OCI-LY3 (cell line): ENCODE data around the gene TIMM10.

Source experiments
- H2AFZ ChIP-seq: fragments of 200-600, 300-600 bp; shearing (Covaris generic); 2 replicates; pipeline ENCODE4 v1.6.0; 2014; ENCODE audit warnings: antibody characterized with exemption, low read depth, low read length
- H3K27ac ChIP-seq: fragments of 200-600, 300-600 bp; sonication (generic); 2 replicates; pipeline ENCODE4 v1.5.1; 2014; ENCODE audit warnings: mild to moderate bottlenecking, low read length, moderate library complexity, mixed read lengths
- H3K27me3 ChIP-seq: fragments of 200-600, 300-600 bp; sonication (generic); 2 replicates; pipeline ENCODE4 v1.6.1; 2014; ENCODE audit warnings: low read depth, low read length, mixed read lengths
- H3K36me3 ChIP-seq: fragments of 200-600, 300-600 bp; sonication (generic); replicated peaks from 2 replicates; pipeline ENCODE3; 2014; ENCODE audit warnings: low read depth, low read length, mixed read lengths
- H3K4me1 ChIP-seq: fragments of 300-600, 200-600 bp; sonication (generic); 2 replicates; pipeline ENCODE4 v1.6.1; 2014; ENCODE audit warnings: low read length, mixed read lengths
- H3K4me2 ChIP-seq: fragments of 200-600, 300-600 bp; sonication (generic); 2 replicates; pipeline ENCODE4 v1.6.1; 2014; ENCODE audit warnings: low read length, mixed read lengths
- H3K4me3 ChIP-seq: fragments of 300-600, 200-600 bp; sonication (generic); 2 replicates; pipeline ENCODE4 v1.5.1; 2014; ENCODE audit warnings: antibody characterized with exemption, mild to moderate bottlenecking, low read length, moderate library complexity
- H3K79me2 ChIP-seq: fragments of 300-600, 200-600 bp; shearing (Covaris generic); 2 replicates; pipeline ENCODE4 v1.6.1; 2014; ENCODE audit warnings: mild to moderate bottlenecking, low read length, mixed read lengths
- H3K9ac ChIP-seq: fragments of 300-600, 200-600 bp; shearing (Covaris generic); 2 replicates; pipeline ENCODE4 v1.6.0; 2014; ENCODE audit warnings: mild to moderate bottlenecking, low read length, moderate library complexity
- H3K9me3 ChIP-seq: fragments of 200-600, 300-600 bp; shearing (Covaris generic); 2 replicates; pipeline ENCODE4 v1.6.1; 2014; ENCODE audit warnings: low read length, mixed read lengths; ENCODE audit not compliant: insufficient read depth
- H4K20me1 ChIP-seq: fragments of 200-600, 300-600 bp; sonication (generic); 2 replicates; pipeline ENCODE4 v1.6.1; 2016; ENCODE audit warnings: low read length, mixed read lengths; ENCODE audit not compliant: insufficient read depth
- EZH2phosphoT487 ChIP-seq: fragments of 200-600 bp; shearing (Covaris generic); IDR thresholded peaks from 2 replicates; pipeline ENCODE4 v1.6.1; 2018; ENCODE audit warnings: antibody characterized with exemption, mixed run types, low read depth
- TF ChIP-seq, protein P1 (sequence below): fragments of 200-600, 300-600 bp; sonication (generic); IDR thresholded peaks from 2 replicates; pipeline ENCODE4 v1.5.1; 2014; ENCODE audit warnings: antibody characterized with exemption, low read length, low read depth

TIMM10 gene, protein sequence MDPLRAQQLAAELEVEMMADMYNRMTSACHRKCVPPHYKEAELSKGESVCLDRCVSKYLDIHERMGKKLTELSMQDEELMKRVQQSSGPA

DNA sequence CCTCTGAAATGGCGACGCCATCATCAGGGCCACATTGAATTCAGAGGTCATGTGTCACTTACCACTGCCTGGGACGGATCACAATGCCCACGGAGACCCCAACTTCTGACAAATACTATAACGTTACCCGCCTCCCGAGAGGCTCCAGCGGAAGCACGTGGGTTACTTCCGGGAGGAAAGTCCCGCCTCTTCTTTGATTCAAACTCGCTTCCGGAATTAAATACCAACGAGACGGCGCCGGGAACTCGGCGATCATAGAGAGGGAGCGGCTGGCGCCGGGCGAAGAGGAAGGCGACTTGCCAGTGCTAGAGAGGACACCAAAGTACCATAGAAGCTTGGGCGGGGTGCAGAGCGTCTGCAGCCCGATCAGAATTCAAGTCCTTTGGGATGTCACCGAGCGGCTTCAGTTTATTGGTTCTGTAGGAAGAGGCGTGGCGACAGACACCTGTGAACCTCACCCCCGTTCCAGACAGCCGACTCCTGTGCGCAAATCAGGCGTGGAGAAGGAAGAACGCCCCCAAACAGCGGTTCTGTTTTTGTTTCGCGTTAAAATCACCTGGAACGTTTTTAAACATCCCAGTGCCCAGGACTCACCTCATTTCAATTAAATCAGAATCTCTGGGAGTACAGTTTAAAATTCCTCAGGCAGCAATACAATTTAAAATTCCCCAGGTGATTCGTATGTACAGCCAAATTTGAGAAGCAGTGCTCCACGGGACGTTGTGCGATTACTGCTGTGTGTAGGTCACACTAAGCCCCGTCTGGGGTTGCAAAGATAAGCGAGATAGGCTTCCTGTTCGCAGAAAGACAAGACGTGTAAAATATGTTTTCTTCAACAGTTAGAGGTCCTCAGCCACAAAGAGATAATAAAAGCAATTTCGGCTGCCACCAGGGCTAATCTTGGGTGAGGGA, at the start of gene TIMM10:
Gene TIMM10 (minus strand): TSS at position 159 of the 912 bp plus-strand sequence. CDS start 565 bp downstream, outside the sequence.
- Histone ChIP-seq H2AFZ (peak within 1 kb of the TSS; percentile 82), H3K27ac (peak within 1 kb of the TSS; percentile 55), H3K4me3 (peak within 1 kb of the TSS; percentile 90), H3K27me3 (no peaks in the 10 kb centered on the region), H3K9ac (peak within 1 kb of the TSS; percentile 88), H3K9me3 (no peaks in the 10 kb centered on the region), H3K79me2 (peaks cover 39% of the 10 kb centered on the region), H3K36me3 (peaks cover 26% of the 10 kb centered on the region), H3K4me2 (peak within 1 kb of the TSS; percentile 93), H3K4me1 (peaks cover 16% of the 10 kb centered on the region), H4K20me1 (no peaks in the 10 kb centered on the region)
- TF ChIP-seq, protein P1, sequence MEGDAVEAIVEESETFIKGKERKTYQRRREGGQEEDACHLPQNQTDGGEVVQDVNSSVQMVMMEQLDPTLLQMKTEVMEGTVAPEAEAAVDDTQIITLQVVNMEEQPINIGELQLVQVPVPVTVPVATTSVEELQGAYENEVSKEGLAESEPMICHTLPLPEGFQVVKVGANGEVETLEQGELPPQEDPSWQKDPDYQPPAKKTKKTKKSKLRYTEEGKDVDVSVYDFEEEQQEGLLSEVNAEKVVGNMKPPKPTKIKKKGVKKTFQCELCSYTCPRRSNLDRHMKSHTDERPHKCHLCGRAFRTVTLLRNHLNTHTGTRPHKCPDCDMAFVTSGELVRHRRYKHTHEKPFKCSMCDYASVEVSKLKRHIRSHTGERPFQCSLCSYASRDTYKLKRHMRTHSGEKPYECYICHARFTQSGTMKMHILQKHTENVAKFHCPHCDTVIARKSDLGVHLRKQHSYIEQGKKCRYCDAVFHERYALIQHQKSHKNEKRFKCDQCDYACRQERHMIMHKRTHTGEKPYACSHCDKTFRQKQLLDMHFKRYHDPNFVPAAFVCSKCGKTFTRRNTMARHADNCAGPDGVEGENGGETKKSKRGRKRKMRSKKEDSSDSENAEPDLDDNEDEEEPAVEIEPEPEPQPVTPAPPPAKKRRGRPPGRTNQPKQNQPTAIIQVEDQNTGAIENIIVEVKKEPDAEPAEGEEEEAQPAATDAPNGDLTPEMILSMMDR: peak; percentile 17
- TF ChIP-seq EZH2phosphoT487: no peak

DNA sequence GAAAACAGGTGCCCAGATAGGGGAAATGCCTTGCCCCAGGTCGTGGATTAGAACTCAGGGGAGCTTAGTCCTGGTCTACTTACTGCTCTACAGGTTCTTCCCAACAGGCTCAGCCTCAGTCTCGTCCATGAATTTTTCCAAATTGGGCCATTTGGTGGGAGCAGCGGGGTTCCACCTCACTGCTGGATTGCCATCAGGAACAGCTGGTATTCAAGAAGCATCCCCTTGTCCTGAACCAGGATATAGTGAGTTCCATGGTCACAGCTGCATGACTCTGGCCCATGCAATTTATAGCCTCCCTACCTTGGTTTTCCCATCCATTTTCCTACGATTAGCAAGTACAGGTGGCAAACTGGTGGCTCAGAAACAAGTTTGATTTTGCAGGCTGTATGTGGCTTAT, 43.5 kb upstream of the TIMM10 start:
- H4K20me1 ChIP-seq: no peaks in the 10 kb centered on the region
- no peak overlapping the region for H2AFZ ChIP-seq
- H3K27me3 ChIP-seq: no peaks in the 10 kb centered on the region
- no peaks in the 10 kb centered on the region for H3K79me2 ChIP-seq
- no peak for TF ChIP-seq EZH2phosphoT487
- TF ChIP-seq, protein P1: no peak
- H3K9me3 ChIP-seq: no peaks in the 10 kb centered on the region
- H3K27ac ChIP-seq: no peak overlapping the region
- H3K4me1 ChIP-seq: no peaks in the 10 kb centered on the region
- no peaks in the 10 kb centered on the region for H3K36me3 ChIP-seq
- no peak overlapping the region for H3K9ac ChIP-seq
- H3K4me2 ChIP-seq: no peak overlapping the region
- H3K4me3 ChIP-seq: no peak overlapping the region

DNA sequence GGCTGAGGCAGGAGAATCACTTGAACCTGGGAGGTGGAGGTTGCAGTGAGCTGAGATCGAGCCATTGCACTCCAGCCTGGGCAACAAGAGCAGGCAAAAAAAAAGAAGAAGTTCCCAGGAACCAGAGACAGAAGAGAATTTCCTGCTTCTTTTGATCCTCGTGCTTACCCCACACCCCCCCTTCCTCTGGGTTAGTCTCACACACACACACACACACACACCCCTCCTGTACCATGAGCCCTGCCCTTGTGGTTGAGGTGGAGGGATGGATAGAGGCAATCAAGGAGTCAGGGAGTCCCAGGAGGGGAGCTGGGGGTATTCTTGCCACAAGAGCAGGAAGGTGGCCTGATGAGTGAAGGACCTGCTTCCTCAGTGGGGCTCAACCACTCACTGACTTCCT, 41.1 kb upstream of the TIMM10 start:
- Histone ChIP-seq H3K27ac (no peak overlapping the region), H3K4me3 (no peak overlapping the region), H3K9me3 (no peaks in the 10 kb centered on the region), H3K4me1 (peaks cover 6% of the 10 kb centered on the region), H3K36me3 (no peaks in the 10 kb centered on the region), H3K27me3 (no peaks in the 10 kb centered on the region), H3K4me2 (no peak overlapping the region), H2AFZ (no peak overlapping the region), H4K20me1 (no peaks in the 10 kb centered on the region), H3K9ac (no peak overlapping the region), H3K79me2 (peaks cover 8% of the 10 kb centered on the region)
- TF ChIP-seq EZH2phosphoT487: no peak
- TF ChIP-seq, protein P1: no peak

DNA sequence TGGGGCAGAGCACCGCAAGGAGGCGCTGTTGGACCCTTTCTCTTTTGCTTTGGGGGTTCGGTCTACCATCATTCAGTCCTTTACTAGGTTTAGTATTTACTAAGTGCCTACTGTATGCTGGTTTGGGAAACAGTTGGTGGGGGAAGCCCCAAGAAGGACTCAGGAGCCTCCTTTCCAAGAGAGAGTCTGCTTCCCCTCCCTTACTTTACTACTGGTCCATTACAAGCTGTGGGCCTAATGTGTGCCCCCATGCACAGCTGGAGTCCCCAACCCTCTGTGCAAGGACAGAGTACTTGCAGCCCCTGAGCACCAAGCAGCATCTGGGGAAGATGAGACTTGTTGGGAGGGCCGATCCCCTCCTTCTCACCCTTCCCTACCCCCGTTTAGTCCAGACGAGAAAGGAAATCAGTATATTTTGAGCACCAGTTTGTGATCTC, 37.8 kb upstream of the TIMM10 start:
- H4K20me1 ChIP-seq: no peaks in the 10 kb centered on the region
- peak overlapping the region; percentile 72 for H3K27ac ChIP-seq
- peaks cover 17% of the 10 kb centered on the region for H3K4me1 ChIP-seq
- H3K9ac ChIP-seq: peak overlapping the region; percentile 86
- peak overlapping the region; percentile 84 for H3K4me2 ChIP-seq
- peaks cover 40% of the 10 kb centered on the region for H3K79me2 ChIP-seq
- no peaks in the 10 kb centered on the region for H3K36me3 ChIP-seq
- peak overlapping the region; percentile 96 for H2AFZ ChIP-seq
- no peaks in the 10 kb centered on the region for H3K27me3 ChIP-seq
- no peaks in the 10 kb centered on the region for H3K9me3 ChIP-seq
- no peak for TF ChIP-seq EZH2phosphoT487
- TF ChIP-seq, protein P1: no peak
- H3K4me3 ChIP-seq: peak overlapping the region; percentile 91
